HG03139 (cell line): ENCODE measurements around the gene CCSAP.

ENCODE experiments used
- ATAC-seq: cut with Tn5 transposase; IDR thresholded peaks from one replicate; pipeline ENCODE4 v1.9.1; 2021; ENCODE audit not compliant: unreplicated experiment

CCSAP gene

DNA sequence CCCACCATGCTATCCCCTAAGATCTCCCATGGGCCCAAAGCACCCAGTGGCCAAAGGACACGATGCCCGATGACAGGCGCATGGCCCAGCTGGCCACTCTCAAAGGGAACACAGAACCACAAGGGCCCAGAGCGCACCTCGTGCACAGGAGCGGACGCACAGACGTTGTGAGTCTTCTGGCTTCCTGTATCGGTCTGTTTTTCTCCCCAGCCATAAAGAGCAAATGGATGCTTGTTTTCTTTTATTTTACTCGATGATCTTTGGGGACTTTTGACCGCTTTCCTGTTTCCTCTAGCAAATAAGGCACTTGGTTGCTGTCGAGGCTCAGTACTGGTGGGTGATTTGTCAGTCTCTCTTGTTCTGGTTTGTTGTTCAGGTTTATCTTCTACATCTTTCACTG is 16.2 kb downstream of the CCSAP start:
- no peak for ATAC-seq

- no peak for ATAC-seq
These were observed 16.9 kb downstream of the CCSAP start for GRCh38 chr1:229325853-229326487.

- ATAC-seq: no peak
These were observed 17.4 kb downstream of the CCSAP start for GRCh38 chr1:229325401-229325800.

DNA sequence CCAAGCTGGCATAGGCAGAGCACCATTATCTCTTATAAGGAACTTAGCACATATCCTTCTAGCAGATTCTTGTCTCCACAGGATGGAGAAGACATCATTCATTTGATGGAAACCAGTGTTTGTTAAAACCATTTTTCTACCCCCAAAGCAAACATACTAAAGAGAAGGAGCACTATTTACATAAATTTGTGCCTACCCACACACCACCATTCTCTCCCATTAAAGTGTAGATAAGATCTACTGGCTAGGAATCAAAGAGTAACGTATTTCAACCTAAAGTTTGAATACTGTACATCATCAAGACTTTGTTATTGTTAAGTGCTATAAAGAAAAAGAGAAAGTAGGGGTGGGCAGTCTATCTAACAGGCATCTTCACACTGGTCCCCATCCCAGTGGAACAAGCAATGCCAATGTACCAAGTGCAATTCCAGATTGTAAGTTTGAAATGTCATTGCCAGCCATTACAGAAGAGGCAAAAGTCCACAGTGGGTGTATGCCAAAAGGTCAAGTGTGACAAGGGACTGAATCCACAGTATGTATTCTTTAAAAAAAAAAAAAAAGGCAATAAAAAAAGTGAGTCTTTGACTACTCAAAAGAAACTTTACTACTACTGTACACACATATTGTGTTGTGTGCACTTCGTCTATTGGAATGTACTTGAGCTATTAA is 18.8 kb downstream of the CCSAP start:
- ATAC-seq: no peak

GRCh38 chr1:229323201-229323600 is 19.6 kb downstream of the CCSAP start:
- no peak for ATAC-seq

DNA sequence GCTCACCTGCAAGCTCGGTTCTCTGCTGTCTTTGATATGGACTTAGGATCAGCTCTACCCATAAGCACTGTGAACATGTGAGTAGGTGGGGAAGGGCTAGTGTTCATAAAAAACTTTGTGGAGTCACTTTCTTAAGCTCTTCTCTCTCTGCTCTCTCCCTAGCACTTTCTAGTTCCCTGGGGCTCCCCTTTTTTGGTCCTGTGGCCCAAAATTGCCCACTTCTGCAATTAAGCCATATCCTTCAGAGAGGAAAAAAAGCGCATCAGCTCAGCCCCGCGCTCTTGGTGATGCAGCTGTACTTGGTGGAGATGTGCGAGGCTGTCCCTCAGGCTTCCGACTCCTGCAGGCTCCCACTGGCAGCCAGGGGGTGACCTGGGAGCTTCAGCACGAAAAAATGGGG is 23.4 kb downstream of the CCSAP start:
- ATAC-seq: no peak

GRCh38 chr1:229318056-229318455 is 24.8 kb downstream of the CCSAP start:
- ATAC-seq: no peak

GRCh38 chr1:229316166-229316565 is 26.7 kb downstream of the CCSAP start:
- no peak for ATAC-seq

GRCh38 chr1:229310833-229311232 is 32.0 kb downstream of the CCSAP start:
- ATAC-seq: no peak

- ATAC-seq: no peak
These were observed 33.2 kb downstream of the CCSAP start for GRCh38 chr1:229309684-229310083.

DNA sequence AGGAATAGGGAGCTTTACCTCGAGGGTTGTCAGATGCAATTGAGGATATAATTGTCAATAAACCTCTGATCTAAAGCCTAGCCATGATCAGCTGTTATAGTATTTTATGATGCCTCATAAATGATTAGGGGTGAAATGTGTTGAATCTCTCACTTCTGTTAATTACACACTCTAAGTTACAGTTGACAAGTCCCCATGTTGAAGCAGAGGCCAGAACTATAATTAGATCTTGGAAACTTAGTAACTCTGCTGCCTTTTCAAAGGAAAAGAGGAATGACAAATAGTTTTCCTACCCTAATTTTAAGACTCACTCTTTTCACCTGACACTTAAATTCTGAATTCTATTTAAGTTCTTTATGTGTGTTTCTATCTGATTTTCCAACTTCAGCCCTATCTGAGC is 33.8 kb downstream of the CCSAP start:
- ATAC-seq: no peak

GRCh38 chr1:229305392-229305791 is 37.5 kb downstream of the CCSAP start:
- no peak for ATAC-seq

DNA sequence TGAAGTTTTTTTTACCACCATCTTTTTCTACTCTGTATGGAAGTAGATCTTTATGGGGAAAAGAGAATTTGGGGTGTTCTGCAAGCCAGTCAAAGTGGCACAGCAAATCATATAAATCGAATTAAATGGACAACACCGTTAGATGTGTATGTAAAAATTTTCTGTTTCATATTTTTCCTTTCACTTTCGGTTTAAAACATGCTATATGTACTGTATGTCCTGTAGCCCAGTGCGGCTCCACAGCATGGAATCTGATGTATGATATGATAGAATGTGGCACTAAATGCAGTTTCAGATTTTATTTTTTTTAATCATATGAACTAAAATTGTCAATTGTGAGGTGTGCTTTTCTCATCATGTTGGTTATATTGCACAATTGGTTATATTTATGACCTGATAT is 39.0 kb downstream of the CCSAP start:
- ATAC-seq: no peak

GRCh38 chr1:229302740-229303139 is 40.1 kb downstream of the CCSAP start:
- no peak for ATAC-seq

DNA sequence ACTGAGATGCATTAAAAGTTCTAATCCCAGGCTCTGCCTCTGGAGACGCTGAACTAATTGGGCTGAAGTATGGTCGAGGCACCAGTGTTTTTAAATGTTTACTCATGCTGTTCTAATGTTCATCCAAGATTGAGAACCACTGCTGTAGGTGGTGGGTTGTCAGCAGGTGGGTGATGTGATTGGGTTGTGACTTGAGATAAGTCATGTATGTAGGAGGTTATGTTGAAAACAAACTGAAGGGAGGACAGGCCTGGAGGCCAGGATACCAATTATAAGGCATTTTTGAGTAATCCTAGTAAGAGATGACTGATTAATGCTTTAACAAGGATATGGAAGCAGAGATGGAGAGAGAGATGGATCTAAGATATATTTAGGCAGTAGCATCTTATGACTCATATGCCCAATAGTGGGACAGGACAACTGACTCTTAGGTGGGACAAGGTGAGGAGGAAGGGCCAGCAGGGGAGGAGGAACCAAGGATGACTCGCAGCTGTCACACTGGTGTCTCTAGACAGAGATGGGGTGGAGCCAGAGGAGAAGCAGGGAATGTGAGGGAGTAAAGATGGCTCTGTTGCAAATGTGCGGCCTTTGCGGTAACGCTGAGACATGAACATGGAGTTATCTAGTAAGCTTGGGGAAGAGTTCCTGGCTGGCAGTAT is 42.6 kb downstream of the CCSAP start:
- no peak for ATAC-seq

DNA sequence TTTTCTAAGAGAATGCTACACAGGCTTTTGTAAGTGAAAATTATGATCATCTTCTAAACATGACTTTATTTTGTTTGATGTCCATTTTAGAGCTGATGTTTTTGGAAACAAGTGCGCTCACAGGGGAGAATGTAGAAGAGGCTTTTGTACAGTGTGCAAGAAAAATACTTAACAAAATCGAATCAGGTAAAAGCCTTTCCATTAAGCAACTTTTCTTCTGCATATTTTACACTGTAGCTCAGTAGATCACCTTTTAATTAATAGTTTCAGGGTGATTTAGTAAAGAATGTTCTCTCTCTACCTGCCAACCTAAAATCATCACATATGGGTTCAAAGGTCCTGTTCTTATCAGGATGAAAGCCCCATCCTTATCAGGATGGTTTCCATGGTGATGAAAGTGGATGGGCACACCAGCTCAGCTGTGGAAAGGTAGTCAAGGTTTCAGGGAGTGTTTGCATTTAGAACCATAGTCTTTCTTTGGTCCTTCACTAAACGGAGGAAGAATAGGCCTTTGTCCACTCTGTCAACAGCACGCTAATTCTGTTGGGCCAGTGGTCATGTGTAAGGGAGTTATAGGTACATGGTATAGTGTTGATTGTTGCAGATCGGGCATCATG is 43.9 kb downstream of the CCSAP start:
- ATAC-seq: no peak

- no peak for ATAC-seq
These were observed 44.4 kb downstream of the CCSAP start for GRCh38 chr1:229298420-229298819.

- no peak for ATAC-seq
These were observed 45.1 kb downstream of the CCSAP start for GRCh38 chr1:229297746-229298145.

DNA sequence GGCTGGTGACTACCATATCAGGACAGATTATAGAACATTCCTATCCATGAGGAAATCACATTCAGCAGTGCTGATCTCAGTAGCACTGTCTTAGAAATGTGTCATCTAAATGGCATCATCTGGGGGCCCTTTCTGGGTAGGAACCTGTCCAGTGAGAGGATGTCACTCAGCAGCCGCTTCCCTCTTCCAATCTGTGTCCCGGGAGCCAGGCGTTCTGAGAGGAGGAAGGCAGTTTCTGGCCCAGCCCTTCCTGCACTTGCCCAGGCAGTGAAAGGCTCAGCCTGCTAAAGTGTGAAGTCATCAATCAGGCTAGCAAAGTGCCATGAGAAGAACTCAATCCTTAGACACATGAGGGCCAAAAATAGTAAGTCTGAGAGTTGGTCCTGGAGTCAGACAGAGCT is 46.3 kb downstream of the CCSAP start:
- ATAC-seq: no peak

- ATAC-seq: no peak
These were observed 47.1 kb downstream of the CCSAP start for GRCh38 chr1:229295745-229296144.

DNA sequence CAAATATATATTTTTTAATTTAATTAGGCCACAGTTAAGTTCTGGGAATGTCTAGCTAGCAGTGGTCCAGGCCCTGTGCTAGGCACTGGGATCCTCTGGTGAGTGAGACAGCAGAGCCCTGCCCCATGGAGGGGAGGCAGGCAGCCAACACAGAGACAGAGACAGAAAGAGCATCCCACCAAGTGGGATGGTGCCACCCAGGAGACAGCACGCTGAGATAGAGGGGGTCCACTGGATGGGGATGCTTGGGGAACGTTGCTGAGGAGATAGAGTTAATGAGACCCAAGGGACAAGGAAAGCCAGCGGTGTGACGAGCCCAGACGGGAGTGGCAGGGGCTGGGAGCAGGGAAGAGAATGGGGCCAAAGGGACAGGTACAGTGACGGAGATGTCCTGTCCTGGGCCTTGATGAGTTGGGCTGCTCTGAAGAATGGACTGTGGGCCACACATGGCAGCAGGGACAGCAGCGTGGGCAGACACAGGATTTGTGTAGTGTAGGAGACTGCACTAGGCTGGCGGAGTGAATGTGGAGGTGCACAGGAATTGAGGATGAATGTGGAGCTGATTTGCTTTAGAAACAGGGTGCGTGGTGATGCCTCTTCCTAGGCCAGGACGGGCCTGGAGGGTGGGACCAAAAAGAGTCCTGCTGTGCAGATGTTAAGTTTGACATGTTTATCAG is 49.2 kb downstream of the CCSAP start:
- no peak for ATAC-seq
